Effector CD8-positive, alpha-beta T cell (primary cell): ENCODE measurements around the gene RTBDN.
"Not testable (repeated sequence)": the region's sequence is repeated elsewhere in the genome, so short reads cannot be mapped to it uniquely, and the experiment has no call there.

ENCODE experiments used
- DNase-seq: peaks from one replicate; lab custom pipeline; 2025; lab: John Stamatoyannopoulos, UW

The RTBDN gene

DNA sequence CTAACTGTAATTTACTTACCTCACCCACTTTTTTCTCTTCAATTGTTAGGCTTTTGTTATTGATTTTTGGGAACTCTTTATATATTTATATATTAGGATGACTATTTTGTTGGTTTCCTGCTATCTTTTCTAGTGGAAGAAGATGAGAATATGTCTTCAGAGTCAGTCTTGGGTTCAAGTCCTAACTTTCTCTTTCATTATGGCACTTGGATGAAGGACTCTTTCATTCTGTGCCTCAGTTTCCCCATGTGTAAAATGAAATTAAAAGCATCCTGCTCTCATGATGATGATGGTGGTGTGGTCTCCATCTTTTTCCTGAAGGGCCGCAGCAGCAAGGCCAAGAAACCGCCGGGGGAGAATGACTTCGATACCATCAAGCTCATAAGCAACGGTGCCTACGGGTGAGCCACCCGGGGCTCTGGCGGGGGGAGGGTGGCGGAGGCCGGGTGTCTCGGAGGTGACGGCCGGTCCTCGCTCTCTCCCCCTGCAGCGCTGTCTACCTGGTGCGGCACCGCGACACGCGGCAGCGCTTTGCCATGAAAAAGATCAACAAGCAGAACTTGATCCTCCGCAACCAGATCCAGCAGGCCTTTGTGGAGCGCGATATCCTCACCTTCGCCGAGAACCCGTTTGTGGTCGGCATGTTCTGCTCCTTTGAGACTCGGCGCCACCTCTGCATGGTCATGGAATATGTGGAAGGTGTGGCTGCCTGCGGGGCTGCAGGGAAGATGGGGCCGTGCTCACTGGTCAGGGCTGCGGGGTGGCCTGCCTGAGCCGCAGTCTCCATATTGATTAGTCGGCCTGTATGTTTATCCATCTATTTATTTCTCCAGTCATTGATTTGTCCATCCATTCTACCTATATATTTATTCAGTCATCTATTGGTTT lies 23.9 kb upstream of the RTBDN start:
- no peak for DNase-seq

DNA sequence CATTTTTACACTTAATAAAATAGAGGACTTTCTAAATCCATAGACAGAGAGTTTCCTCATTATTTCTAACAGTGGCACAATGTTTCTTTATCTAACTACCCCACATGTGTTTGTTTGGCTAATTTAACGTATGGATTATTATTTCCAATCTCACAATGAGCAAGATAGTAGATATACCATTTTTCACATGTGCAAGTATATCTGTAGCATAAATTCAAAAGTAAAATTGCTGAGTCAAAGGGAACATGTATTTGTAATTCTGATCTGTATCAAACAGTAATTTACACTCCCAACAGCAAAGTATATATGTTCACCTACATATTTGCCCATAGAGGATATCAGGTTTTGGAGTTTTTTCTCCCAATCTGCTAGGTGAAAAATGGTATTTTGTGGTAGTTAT lies 22.3 kb upstream of the RTBDN start:
- no peak for DNase-seq

- DNase-seq = peak; percentile 79
Observed at GRCh38 chr19:12847159-12848139, 13.1 kb upstream of the RTBDN start.

DNA sequence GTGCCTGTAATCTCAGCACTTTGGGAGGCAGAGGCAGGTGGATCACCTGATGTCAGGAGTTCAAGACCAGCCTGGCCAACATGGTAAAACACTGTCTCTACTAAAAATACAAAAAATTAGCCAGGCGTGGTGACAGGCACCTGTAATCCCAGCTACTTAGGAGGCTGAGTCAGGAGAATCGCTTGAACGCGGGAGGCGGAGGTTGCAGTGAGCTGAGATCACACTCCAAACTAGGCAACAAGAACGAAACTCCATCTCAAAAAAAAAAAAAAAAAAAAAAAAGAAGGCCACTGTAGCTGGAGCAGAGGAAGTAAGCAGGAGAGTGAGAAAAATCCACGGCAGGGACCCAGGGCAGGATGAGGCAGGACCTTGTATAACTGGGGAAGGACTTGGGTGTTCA lies 12.2 kb upstream of the RTBDN start:
- not testable (repeated sequence) for DNase-seq

GRCh38 chr19:12843999-12844732 lies 9.8 kb upstream of the RTBDN start:
- DNase-seq = no peak

DNA sequence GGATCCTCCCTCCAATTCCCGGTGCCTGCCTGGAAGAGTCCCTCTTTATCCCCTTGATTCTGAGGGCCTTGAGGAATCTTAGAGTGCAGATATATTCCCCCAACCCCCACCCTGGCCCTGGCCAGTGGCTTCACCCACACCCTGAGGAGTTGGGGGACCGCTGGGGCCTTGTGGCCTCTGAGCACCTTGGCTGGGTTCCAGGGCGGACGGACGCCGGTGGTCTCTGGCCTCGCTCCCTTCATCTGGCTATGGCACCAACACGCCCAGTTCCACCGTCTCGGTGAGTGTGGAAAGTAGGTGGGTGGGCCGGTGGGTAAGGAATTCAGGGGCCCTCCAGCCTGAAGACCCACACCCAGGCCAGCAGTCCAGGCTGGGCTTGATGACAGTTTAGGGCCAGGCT lies 8.9 kb upstream of the RTBDN start:
- DNase-seq = no peak

DNA sequence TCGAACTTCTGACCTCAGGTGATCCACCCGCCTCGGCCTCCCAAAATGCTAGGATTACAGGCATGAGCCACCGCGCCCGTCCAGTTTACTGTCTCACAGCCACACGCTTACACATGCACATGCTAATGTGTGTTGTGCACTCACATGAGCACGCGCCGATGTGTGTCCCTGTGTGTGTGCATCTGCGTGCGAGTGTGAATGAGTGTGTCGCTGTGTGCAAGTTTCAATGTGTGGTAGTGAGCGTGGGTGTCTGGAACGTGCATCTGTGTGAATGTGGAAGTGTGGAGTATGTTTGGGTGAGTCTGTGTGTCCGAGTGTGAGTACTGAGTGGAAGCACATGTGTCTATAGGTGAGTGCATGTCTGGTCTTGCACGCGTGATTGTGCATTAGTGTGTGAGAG lies 8.1 kb upstream of the RTBDN start:
- DNase-seq = no peak

GRCh38 chr19:12841094-12841493 lies 6.7 kb upstream of the RTBDN start:
- no peak for DNase-seq

- peak; percentile 19 for DNase-seq
Observed at GRCh38 chr19:12840091-12841079, 6.0 kb upstream of the RTBDN start.

DNA sequence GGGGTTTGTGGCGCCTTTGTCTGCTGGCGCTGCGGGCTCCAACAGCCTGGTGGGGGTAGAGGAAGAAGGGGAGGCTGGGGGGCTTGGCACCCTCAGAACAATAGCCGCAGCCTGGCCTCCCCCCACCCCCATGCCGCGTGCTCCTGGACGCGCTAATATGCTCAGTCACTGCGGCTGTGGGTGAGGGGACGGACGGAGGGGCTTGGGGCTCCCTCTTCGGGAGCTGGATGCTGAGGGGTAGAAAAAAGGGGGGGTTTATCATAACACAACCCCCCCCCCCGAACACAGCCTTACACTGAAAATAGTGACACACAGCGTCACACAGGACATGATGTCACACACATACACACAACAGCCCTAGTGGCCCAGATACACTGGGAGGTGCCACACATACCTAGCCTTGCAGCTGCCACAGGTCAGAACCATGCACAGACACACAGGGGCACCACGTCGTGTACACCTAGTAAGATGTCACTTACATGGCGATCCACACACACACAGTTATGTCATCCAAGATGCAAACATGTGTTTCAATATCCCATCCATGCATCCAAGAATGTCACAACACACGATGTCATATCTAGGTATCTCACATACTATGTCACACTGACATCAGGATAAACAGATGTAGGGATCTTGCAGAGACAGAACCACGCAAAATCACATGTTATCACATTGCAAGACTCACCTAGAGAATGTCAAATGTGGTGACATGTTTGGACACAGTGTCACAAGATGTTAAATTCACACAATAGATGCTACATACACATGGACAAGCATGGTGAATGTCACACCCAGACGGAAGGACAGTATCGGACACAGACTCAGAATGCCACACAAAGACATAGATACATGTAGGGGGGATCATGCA lies 4.7 kb upstream of the RTBDN start:
- no peak for DNase-seq

DNA sequence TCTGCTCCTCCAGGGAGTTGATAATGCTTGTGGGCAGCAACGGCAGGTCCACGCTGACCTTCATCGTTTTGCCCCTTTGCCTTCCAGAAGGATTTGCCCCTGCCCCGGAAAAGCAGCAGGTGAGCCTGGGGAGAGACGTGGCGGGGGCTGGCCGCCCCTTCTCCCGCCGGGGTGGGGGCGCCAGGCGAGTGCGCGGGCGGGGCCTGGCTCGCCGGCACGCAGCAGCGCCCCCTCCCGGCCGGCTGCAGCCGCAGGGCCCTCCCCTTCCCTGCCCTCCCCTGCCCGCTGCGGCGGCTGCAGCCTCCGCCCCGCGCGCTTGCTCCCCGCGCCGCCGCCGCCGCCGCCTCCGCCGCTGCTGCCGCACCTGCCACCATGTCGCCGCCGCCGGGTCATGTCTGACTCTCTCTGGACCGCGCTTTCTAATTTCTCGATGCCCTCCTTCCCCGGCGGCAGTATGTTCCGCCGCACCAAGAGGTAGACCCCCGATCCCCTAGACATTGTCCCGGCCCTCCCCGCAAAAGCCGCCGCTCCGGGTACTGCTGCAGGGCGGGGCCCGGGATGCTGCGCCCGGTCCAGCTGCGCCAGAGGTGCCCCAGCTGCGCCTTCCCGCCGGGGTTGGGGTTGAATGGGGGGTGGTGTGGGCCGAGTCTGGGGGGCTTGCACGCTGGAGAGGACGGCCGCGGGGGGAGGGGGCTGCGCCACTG lies 4.0 kb upstream of the RTBDN start, which contains the start of gene MAST1:
MAST1 (plus strand) TSS at position 334 of the 704 bp plus-strand sequence; CDS start at position 392, 58 bp downstream.
- peak; percentile 5 for DNase-seq

- DNase-seq = no peak
Observed at GRCh38 chr19:12837225-12837624, 2.8 kb upstream of the RTBDN start.

DNA sequence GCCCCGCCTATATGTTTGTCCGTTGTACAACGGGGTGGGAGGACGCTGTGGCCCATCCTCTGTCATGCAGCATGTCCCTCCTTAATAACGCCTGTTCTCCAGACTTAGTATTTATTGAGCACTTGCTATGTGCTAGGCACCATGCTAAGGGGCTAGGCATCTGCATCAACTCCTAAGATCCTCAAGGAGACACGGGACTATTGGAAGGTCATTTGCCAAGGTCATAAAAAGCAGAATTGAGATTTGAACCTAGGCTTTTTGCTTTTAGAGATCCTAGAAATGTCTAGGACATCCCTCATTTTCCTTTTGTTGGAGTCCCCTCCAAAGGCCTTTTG lies 2.1 kb upstream of the RTBDN start:
- no peak for DNase-seq

DNA sequence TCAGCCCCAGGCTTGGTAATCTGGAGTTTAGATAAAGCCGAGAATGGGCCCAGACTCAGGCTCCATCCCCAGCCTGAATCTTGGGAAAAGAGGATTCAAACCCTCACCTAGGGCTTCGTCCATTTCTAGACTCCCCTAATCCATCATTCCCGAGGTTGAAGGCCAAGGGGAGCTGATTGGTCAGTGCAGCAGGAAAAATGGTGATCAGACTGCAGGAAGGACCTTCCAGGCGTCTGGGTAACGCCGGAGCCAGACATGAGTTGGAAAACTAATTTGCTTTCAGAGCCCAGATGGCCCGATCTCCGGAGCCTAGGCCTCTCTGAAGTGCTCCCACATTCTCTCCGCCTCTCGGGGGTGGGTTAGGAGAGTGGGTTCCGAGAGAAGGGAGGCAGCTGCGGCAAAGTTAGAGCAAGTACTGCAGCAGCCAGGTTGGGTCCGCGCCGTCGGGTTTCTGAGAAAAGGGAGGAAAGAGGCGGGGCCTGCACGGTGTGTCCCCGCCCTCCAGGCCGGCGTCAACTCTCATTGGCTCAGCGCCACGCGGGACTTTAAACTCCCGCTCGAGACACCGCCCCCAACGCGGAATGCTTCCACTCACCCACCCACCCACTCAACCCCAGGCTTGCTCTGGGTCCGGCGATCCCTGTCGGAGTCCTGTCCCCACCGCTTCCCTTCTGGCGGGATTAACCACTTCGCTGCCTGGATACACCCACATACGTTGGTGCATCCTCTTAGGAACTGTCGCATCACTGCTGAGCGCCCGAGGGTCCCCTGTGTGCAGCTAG lies 788 bp upstream of the RTBDN start:
- no peak for DNase-seq

DNA sequence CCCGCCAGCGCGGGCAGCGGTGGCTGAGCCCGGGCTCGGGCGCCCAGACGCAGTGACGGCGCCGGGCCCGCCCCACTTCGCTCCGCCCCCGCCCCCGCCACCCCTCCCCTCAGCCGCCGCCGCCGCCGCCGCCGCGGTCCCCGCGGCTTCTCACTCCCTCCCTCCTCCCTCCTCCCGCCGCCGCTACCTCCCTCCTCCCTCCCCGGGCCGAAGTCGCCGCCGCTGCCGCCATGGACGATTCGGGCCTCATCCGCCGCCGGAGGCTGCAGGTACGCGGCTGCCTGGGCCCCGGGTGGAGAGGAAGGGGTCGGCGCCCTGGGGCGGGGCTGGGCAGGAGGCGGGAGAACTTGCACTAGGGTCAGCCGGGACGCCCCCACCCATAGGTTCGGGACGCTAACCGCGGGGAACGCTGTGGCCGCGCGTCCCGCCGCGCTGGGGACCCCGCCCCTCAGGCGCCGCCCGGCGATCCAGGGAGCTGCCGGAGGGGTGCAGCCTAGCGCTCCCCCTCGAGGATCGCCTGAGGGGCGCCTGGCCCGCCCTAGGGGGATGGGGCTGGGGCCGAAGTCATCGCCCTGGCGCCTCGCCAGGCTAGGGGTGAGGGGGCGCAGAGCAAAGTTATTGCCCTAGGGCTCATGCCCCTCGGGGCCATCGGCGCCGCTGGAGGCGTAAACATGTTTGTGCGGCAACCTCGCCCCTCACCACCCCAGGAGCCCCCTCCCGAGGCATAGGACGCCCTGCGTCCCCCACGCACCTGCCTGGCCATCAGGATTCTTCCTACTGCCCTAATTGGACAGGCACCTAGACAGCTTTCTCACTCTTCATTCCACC lies 427 bp downstream of the RTBDN start:
- no peak for DNase-seq

- no peak for DNase-seq
Observed at GRCh38 chr19:12833418-12833737, 1.0 kb downstream of the RTBDN start.

DNA sequence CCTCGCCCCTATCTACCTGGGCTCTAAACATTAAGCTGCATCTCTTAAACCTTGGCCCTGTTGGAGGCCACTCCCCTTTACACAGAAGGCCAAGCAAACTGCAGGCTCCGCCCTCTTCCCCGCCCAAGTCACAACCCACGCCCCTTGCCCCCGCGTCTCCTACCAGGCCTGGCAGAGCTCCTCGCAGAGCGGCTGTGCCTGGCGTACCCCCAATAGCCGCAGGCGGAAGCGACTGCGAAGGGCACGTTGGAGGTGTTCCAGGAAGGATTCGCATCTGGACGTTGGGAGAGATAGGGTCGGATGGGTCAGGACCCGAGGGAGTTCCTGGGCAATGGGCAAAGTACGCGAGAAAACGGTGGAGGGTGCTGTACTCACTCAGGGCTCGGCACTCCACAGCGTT lies 5.9 kb downstream of the RTBDN start:
- DNase-seq = no peak
